Limb (tissue), 2 donors: ENCODE results near the gene CCDC172.
A peak's percentile ranks its signal among the peaks of the same experiment; 100 is the strongest.
"Not testable (repeated sequence)": the region's sequence is repeated elsewhere in the genome, so short reads cannot be mapped to it uniquely, and the experiment has no call there.

Experiments
- DNase-seq, 2 donors: peaks; one replicate each; pipeline ENCODE4 v3.0.0-alpha.2; 2016; ENCODE audit errors: extremely low spot score in 2 of 2

Gene CCDC172

GRCh38 chr10:116331815-116332214 is 7.6 kb downstream of the CCDC172 start:
- DNase-seq, result no peak

DNA sequence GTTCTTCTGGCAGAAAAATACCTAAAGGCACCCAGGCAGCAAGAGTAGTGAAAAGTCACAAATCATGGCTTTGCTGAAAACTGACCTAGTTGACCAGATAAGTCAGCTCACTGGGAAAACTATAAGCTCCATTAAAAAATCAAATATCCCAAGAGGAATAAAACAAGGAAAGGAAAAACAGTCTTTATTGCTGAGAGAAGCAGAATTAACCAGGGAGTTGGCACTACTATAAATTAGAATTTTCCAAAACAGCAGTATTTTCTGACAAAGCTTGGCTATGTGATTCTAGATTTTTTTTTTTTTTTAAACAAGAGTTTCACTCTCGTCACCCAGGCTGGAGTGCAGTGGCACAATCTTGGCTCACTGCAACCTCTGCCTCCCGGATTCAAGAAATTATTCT is 12.6 kb downstream of the CCDC172 start:
- no peak for DNase-seq

DNA sequence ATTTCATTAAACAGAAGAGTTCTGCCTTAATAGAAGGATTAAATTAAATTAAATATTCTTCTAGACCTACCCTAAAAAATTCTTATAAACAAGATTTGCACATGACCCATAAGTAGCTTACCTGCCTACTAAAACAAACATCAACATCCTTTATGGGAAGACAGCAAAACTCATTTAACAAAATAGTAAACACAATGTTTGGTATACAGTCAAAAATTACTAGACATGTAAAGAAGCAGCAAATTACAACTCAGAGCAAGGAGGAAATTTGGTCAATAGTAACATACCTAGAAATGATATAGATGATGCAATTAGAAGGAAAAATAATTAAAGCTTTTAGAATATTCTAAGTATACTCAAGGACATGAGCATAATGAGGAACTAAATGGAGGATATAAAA is 27.9 kb downstream of the CCDC172 start:
- no peak for DNase-seq

DNA sequence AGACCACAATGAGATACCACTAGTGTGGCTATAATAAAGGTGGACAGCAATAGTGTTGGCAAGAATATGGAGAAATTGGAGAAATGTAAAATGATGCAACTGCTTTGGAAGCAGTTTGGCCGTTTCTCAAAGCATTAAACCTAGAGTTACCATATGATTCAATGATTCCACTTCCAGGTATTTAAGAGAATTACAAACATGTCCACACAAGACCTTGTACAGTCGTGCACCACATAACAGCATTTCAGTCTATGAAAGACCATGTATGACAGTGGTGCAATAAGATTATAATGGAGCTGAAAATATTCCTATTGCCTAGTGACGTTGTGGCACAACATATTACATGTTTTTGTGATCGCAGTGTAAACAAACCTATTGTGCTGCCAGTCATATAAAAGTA is 29.6 kb downstream of the CCDC172 start:
- DNase-seq, result no peak

DNA sequence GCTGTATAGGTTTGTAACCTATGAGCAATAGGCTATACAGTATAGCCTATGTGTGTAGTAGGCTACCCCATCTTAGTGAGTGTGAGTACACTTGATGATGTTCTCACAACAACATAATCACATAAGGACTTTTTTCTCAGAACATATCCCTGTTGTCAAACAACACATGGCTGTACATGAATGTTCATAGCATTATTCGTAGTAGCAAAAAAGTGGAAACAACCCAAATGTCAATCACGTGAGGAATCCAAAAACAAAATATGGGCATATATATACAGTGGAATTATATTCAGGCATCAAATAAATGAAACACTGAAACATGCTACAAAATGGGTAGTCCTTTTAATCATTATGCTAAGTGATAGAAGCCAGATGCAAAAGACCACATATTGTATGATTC is 31.1 kb downstream of the CCDC172 start:
- DNase-seq, result no peak

DNA sequence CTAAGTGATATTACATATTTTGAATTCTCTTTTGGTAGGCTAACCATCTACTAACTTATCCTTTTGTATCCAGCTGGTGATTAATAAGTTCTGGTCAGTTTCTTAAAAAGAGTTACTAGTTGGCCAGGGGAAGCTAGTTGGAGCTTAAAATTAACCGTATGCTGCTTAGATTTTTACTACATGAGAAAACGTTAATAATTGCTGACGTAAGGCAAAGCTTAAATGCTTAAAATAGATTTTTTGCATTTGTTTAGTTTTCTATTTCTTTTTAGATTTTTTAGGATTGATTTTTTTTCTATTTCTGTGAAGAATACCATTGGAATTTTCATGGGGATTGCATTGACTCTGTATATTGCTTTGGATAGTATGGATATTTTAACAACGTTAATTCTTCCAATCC is 32.6 kb downstream of the CCDC172 start:
- DNase-seq, result no peak

- DNase-seq, result no peak
Measured at GRCh38 chr10:116364868-116365267, 40.6 kb downstream of the CCDC172 start.

DNA sequence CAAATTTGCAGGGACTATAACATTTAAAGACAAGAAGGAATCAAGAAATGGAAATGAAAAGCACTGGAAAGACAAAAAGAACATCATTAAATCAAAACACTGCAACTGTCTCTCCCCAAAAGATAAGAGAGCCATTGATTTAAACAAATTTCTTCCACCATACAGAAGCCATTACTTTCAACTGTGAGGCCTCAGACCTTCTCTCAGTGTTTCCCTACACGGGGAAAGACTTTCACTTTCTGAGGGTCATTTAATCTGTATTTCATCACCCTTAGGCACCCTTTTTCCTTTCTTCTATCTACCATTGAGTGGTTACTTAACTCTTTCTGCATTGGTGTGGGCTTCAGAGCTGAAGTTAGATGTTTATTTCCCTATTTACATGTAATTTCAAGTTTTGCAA is 47.5 kb downstream of the CCDC172 start:
- no peak for DNase-seq

DNA sequence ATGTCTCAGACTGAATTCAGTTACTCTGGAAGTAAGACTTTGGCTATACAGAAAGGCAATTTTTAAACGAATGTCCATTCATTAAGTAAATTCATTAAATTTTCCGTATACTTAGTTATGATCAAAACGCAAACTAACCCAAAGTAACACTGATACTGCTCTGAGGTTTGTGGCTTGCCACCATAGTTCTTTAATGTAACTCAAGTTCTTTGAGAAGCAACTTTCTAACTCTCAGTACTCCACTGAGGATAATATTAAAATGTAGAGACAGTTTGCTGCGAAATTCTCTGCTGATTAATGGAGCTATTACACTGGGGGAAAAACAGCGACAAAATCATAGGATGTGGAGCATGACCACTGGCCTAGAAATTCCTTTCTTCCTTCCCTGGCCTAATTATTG is 58.0 kb downstream of the CCDC172 start:
- no peak for DNase-seq

GRCh38 chr10:116385311-116385710 is 61.1 kb downstream of the CCDC172 start:
- DNase-seq, result no peak

DNA sequence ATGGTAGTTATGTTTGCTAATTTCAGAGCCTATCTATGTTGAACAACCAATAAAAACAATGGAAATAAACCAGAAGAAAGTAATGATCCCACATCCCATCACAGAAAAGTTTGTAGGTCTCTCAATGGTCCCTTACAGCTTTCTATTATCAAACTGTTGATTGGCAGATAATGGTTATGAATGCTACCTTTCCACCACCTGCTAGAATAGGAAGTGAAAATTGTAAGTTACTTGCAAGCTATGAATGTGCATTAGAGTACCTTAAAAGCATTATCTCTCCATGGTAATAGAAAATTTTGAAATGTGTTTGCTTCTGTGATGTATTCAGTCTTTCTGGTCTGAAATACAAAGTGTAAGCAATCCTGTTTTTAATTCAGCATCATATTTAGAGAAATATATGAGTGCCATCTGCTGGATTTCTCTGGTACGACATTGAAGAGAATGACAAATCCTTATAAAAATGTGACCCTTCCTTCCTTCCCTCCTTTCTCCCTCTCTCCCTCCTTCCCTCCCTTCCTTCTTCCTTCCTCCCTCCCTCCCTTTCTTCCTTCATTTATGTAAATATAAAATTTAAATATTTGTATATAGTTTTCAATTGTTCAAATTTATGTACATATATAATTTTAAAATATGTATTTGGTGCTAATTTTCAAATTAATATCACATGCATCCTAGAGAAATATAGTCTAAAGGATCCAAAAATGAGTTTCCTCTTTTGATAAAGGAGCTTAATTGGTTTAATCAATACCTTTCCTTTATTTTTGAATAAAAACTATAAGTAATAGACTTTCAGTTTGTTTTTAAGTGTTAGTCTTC is 62.0 kb downstream of the CCDC172 start:
- peak in 1 of 2 donors; percentile 69 for DNase-seq

GRCh38 chr10:116393246-116393831 is 69.1 kb downstream of the CCDC172 start:
- not testable (repeated sequence) for DNase-seq

GRCh38 chr10:116395223-116395985 is 71.2 kb downstream of the CCDC172 start:
- DNase-seq, result no peak

GRCh38 chr10:116398224-116398623 is 74.0 kb downstream of the CCDC172 start:
- DNase-seq, result no peak

- no peak for DNase-seq
Measured at GRCh38 chr10:116402858-116403257, 78.6 kb downstream of the CCDC172 start.

DNA sequence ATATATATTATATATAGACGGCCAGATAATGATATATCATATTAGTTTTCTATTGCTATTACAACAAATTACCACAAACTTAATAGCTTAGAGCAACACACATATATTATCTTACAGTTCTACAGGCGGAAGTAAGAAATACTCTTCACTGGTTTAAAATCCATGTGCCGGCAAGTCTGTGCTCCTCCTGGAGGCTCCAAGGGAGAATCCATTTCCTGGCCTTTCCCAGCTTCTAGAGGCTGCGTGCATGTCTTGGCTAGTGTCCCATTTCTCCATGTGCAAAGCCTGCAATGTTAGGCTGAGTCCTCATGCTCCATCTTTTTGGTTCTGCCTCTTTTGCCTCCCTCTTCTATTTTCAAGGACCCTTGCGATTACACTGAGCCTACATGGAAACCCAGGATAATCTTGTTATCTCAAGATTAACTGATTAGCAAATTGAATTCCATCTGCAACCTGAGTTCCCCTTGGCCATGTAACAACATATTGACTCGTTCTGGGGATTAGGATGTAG is 79.5 kb downstream of the CCDC172 start:
- no peak for DNase-seq

GRCh38 chr10:116408719-116409118 is 84.5 kb downstream of the CCDC172 start:
- DNase-seq, result no peak

- no peak for DNase-seq
Measured at GRCh38 chr10:116410351-116410750, 86.1 kb downstream of the CCDC172 start.

- DNase-seq, result no peak
Measured at GRCh38 chr10:116417821-116418220, 93.6 kb downstream of the CCDC172 start.

- DNase-seq, result no peak
Measured at GRCh38 chr10:116418389-116418788, 94.1 kb downstream of the CCDC172 start.

DNA sequence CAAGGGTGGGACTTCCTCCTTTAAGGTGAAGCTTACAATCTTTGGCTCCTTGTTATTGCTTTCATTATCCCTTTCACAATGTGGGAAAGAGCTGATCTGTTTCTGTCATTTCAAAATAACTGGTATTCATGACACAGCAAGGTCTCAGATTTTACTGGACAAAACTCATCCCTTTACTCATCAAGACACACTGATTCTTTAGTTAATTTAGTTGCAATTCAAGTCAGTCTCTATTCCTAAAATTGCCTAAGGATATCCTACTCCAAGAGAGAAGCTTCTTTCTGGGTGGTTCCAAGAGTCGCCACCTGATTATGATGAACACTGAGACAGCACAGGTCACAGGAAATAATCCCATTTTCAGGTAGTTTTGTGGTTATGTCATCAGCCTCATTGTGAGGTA is 97.6 kb downstream of the CCDC172 start:
- DNase-seq, result no peak

GRCh38 chr10:116427671-116428070 is 103.4 kb downstream of the CCDC172 start, which contains the start of gene PNLIPRP3:
TSS of gene PNLIPRP3 (plus strand) at chr10:116427847. CDS start at chr10:116428013, 166 bp downstream.
- DNase-seq, result no peak
